ENCODE measurements around the gene CCDC88C. TPM values are rescaled to one million over a fixed set of nuclear protein-coding genes. Genes with fewer than 3 reads are reported as not detected.
"Not testable (repeated sequence)": the region's sequence is repeated elsewhere in the genome, so short reads cannot be mapped to it uniquely, and the experiment has no call there.

Gene CCDC88C
- total RNA-seq, 1 experiment from 2014 or later: 33.2 TPM

- H3K36me3 Mint-ChIP-seq (ENCODE audit: insufficient read depth, unreplicated experiment): peaks cover 25% of the 10 kb centered on the region
- H3K9me3 Mint-ChIP-seq (ENCODE audit: low read depth, unreplicated experiment): no peaks in the 10 kb centered on the region
- CTCF ChIA-PET: no interaction called here
- no peaks in the 10 kb centered on the region for H3K27me3 Mint-ChIP-seq (ENCODE audit: unreplicated experiment)
- BruUV-seq (replicated peaks): no TSS peak
- H3K4me3 Mint-ChIP-seq (ENCODE audit: low read depth, unreplicated experiment): no peak overlapping the region
- H3K27ac Mint-ChIP-seq (ENCODE audit: unreplicated experiment): no peak overlapping the region
- H3K4me1 Mint-ChIP-seq (ENCODE audit: low read depth, unreplicated experiment): peaks cover 24% of the 10 kb centered on the region
- intact Hi-C loops (cut with micrococcal nuclease; ENCODE audit: unreplicated experiment): no loop called here
- TF ChIP-seq, protein P1, sequence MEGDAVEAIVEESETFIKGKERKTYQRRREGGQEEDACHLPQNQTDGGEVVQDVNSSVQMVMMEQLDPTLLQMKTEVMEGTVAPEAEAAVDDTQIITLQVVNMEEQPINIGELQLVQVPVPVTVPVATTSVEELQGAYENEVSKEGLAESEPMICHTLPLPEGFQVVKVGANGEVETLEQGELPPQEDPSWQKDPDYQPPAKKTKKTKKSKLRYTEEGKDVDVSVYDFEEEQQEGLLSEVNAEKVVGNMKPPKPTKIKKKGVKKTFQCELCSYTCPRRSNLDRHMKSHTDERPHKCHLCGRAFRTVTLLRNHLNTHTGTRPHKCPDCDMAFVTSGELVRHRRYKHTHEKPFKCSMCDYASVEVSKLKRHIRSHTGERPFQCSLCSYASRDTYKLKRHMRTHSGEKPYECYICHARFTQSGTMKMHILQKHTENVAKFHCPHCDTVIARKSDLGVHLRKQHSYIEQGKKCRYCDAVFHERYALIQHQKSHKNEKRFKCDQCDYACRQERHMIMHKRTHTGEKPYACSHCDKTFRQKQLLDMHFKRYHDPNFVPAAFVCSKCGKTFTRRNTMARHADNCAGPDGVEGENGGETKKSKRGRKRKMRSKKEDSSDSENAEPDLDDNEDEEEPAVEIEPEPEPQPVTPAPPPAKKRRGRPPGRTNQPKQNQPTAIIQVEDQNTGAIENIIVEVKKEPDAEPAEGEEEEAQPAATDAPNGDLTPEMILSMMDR (IDR thresholded peaks at IDR 0.05; ENCODE audit: unreplicated experiment): no peak
- DNase-seq: no peak
Observed at GRCh38 chr14:91409928-91410718, 7.5 kb downstream of the CCDC88C start.

DNA sequence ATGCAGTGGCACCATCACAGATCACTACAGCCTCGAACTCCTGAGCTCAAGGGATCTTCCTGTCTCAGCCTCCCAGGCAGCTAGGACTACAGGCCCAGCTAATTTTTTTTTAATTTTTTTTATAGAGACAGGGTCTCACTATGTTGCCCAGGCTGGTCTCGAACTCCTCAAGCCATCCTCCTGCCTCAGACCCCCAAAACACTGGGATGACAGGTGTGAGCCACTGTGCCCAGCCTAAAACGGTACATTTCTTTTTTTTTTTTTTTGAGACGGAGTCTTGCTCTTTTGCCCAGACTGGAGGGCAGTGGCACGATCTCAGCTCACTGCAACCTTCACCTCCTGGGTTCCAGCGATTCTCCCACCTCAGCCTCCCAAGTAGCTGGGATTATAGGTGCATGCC, 8.4 kb downstream of the CCDC88C start:
- BruUV-seq (replicated peaks); H3K4me3 Mint-ChIP-seq (ENCODE audit: low read depth, unreplicated experiment); DNase-seq; H3K9me3 Mint-ChIP-seq (ENCODE audit: low read depth, unreplicated experiment); H3K27ac Mint-ChIP-seq (ENCODE audit: unreplicated experiment); H3K27me3 Mint-ChIP-seq (ENCODE audit: unreplicated experiment); intact Hi-C loops (cut with micrococcal nuclease; ENCODE audit: unreplicated experiment): not testable (repeated sequence)
- CTCF ChIA-PET: interaction anchor here (0.8 kb wide), 1 partner anchor 86 kb away, joined by 4 read pairs; no protein-coding TSS in a partner anchor
- peaks cover 25% of the 10 kb centered on the region for H3K36me3 Mint-ChIP-seq (ENCODE audit: insufficient read depth, unreplicated experiment)
- peaks cover 16% of the 10 kb centered on the region for H3K4me1 Mint-ChIP-seq (ENCODE audit: low read depth, unreplicated experiment)

GRCh38 chr14:91406982-91407381, 10.6 kb downstream of the CCDC88C start:
- no peaks in the 10 kb centered on the region for H3K9me3 Mint-ChIP-seq (ENCODE audit: low read depth, unreplicated experiment)
- H3K4me3 Mint-ChIP-seq (ENCODE audit: low read depth, unreplicated experiment): no peak overlapping the region
- CTCF ChIA-PET: no interaction called here
- no peaks in the 10 kb centered on the region for H3K27me3 Mint-ChIP-seq (ENCODE audit: unreplicated experiment)
- peaks cover 15% of the 10 kb centered on the region for H3K36me3 Mint-ChIP-seq (ENCODE audit: insufficient read depth, unreplicated experiment)
- BruUV-seq (replicated peaks): no TSS peak
- no peak overlapping the region for H3K27ac Mint-ChIP-seq (ENCODE audit: unreplicated experiment)
- TF ChIP-seq, protein P1 (IDR thresholded peaks at IDR 0.05; ENCODE audit: unreplicated experiment): no peak
- intact Hi-C loops (cut with micrococcal nuclease; ENCODE audit: unreplicated experiment): no loop called here
- peaks cover 9% of the 10 kb centered on the region for H3K4me1 Mint-ChIP-seq (ENCODE audit: low read depth, unreplicated experiment)
- no peak for DNase-seq

DNA sequence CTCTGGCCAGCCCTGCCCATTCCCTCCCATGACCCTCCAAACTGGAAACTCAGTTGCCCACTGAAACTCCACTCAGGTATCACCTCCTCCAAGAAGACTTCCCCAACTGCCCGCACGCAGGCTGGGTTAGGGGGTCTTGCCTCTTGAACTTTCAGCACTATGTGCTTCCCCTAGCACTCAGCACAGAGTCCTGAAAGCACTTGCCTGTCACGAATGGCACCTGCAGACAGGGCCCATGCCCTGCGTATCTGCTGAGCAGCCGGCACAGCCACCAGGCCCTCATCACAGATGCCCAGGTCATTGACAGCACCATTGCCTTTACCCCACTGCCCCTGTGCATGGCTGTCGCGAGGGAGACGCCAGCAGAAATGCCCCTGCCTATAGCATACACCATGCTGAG, 11.2 kb downstream of the CCDC88C start:
- intact Hi-C loops (cut with micrococcal nuclease; ENCODE audit: unreplicated experiment): no loop called here
- TF ChIP-seq, protein P1 (IDR thresholded peaks at IDR 0.05; ENCODE audit: unreplicated experiment): no peak
- H3K9me3 Mint-ChIP-seq (ENCODE audit: low read depth, unreplicated experiment): no peaks in the 10 kb centered on the region
- no peak for DNase-seq
- H3K4me1 Mint-ChIP-seq (ENCODE audit: low read depth, unreplicated experiment): peaks cover 10% of the 10 kb centered on the region
- CTCF ChIA-PET: no interaction called here
- H3K27me3 Mint-ChIP-seq (ENCODE audit: unreplicated experiment): no peaks in the 10 kb centered on the region
- no peak overlapping the region for H3K4me3 Mint-ChIP-seq (ENCODE audit: low read depth, unreplicated experiment)
- H3K36me3 Mint-ChIP-seq (ENCODE audit: insufficient read depth, unreplicated experiment): peaks cover 15% of the 10 kb centered on the region
- H3K27ac Mint-ChIP-seq (ENCODE audit: unreplicated experiment): no peak overlapping the region
- no TSS peak for BruUV-seq (replicated peaks)

Measured in Calu3 (cell line).